ENCODE measurements around the gene NAPEPLD.
A peak's percentile ranks its signal among the peaks of the same experiment; 100 is the strongest.
"Not testable (repeated sequence)": the region's sequence is repeated elsewhere in the genome, so short reads cannot be mapped to it uniquely, and the experiment has no call there.

NAPEPLD gene

DNA sequence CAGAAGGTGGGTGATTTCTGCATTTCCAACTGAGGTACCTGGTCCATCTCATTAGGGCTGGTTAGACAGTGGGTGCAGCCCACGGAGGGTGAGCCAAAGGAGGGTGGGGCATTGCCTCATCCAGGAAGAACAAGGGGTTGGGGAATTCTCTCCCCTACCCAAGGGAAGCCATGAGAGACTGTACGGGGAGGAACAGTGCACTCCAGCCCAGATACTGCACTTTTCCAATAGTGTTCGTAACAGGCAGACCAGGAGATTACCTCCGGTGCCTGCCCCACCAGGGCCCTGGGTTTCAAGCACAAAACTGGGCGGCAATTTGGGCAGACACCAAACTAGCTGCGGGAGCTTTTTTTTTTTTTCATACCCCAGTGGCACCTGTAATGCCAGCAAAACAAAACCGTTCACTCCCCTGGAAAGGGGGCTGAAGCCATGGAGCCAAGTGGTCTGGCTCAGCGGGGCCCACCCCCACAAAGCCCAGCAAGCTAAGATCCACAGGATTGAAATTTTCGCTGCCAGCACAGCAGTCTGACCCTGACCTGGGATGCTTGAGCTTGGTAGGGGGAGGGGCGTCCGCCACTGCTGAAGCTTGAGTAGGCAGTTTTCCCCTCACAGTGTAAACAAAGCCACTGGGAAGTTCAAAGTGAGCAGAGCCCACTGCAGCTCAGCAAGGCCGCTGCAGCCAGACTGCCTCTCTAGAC, 42.7 kb downstream of the NAPEPLD start:
- no peak for DNase-seq

DNA sequence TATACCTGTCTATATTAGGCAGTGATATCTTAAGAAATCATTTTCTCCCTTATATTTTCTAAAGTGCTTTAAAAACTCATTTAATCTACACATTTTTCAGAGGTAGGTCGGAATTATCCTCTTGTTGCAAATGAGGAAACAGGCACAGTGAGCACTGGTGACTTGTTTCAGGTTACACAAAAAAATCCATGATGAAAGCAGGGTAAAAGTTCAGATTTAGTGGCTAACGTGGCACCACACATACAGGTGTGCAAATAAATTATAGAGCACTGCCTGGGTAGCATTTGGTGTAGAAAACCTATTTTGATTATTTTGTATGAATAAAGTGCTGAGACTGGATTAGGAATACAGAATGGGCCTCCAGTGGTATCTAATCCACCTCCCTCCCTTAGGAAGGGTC, 47.4 kb downstream of the NAPEPLD start:
- DNase-seq, result no peak

DNA sequence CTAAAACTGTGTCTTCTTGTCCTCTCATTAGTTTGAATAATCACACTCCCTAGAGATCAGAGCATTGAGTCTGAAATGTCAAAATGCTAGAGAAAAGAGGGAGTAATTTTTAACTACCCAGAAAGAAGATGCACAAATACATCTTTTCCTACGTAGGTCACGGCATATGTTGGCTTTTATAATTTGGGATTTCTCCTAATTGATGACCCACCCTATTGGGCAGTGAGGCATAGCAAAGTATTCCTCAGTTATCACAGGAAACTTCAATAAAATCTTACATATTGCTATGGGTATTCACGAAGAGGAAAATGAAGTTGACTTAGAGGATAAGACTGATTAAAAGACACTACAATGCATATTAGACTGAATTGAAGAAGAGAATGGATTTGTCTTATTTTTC, 48.6 kb downstream of the NAPEPLD start:
- DNase-seq, result no peak

DNA sequence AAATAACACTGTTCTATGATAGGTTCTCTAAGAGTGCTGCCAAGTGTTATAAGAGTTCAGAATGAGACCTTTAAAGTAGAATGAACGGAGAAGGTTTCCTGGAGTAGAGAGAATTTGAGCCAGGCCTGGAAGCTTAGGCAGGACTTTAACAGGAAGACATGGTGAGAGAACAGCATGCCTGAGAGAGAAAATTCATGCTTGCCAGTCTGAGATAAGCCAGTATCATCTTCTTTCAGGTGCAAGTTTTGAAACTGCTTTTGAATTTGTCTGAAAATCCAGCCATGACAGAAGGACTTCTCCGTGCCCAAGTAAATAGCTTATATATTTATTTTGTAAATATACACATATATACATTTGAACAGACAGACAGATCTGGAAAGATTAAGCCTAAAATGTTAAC, 51.9 kb downstream of the NAPEPLD start:
- DNase-seq, result no peak

DNA sequence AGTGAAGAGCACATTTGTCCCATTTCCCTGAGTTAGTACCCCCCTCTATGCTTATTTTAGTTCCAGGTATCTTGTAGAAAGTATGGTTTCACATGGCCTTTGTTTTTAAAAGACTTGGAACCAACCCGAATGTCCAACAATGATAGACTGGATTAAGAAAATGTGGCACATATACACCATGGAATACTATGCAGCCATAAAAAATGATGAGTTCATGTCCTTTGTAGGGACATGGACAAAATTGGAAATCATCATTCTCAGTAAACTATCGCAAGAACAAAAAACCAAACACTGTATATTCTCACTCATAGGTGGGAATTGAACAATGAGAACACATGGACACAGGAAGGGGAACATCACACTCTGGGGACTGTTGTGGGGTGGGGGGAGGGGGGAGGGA, 53.3 kb downstream of the NAPEPLD start:
- DNase-seq, result not testable (repeated sequence)

DNA sequence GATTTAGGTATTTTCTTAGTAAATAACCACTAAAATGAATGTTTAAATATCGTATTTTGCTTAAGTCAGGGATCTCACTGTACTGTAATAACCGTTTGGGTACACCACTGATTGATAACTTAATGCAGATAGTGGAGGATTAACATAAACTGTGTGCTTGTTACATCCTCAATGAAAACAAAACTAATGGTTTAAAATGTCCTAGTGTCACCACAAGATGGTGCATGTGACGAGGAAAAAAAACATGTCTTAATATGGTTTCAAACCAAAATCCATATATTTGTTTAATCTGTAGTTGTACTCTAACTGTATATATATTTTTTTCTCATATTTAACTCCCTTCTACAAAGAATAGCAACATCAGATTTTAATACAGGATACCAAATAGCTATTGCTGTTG, 54.8 kb downstream of the NAPEPLD start:
- DNase-seq, result no peak

DNA sequence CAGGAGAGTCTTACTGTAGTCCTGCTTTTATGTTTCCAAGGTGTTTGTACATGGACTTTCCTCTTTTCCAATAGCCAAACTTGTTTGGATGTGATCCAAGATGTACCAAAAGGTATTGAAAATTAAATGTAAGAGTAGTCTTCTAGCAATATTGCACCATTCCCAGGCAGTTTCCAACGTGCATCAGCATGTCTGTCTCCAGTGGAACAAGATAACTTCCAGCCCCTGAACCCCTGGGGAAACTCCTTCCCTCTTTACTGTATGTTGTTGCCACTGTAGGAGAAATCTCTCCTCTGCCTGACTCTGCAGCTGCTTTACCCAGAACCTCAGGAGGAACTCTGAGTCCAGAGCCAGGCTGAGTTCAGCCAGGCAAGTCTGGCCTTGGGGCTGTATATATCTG, 55.5 kb downstream of the NAPEPLD start:
- DNase-seq, result no peak

DNA sequence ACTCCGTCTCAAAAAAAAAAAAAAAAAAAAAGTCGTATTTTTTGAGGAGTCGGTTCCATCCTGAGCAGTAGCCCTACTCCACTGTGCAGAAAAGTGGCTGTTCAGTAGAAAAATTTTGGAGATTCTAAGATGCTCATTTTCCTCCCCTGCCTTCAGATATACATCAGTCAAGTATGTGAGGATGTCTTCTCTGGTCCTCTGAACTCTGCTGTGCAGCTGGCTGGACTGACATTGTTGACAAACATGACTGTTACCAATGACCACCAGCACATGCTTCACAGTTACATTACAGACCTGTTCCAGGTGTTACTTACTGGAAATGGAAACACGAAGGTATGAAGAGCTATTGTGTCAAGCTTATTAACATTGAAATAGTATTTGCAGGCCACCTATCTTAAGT, 56.6 kb downstream of the NAPEPLD start:
- DNase-seq, result not testable (repeated sequence)

DNA sequence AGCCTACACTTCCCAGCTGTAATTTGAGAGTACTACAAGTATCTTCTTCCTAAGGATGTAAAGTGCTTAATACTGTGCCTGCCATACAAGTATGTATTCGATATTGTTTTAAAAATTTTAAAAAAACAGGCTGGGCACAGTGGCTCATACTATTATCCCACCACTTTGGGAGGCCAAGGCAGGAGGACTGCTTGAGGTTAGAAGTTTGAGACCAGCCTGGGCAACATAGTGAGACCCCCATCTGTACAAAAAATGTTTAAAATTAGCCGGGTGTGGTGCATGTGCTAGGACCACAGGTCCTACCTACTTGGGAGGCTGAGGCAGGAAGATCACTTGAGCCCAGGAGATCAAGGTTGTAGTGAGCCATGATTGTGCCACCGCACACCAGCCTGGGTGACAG, 65.7 kb downstream of the NAPEPLD start:
- DNase-seq, result no peak

DNA sequence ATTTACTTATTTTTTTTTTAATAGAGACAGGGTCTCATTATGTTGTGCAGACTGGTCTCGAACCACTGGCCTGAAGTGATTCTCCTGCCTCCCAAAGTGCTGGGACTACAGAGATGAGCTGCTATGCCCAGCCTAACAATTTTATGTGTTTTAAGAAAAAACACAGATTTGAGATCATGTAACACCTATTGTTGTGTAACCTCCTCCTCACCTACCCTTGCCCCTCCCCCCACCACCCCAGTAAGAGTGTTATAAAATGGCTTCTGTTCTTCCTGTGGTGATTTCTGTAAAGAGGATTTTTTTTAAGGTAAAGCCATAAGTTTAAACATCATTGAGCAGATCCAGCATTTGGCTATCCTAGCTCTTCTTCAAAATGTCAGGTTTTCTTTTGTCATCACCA, 66.4 kb downstream of the NAPEPLD start:
- no peak for DNase-seq

DNA sequence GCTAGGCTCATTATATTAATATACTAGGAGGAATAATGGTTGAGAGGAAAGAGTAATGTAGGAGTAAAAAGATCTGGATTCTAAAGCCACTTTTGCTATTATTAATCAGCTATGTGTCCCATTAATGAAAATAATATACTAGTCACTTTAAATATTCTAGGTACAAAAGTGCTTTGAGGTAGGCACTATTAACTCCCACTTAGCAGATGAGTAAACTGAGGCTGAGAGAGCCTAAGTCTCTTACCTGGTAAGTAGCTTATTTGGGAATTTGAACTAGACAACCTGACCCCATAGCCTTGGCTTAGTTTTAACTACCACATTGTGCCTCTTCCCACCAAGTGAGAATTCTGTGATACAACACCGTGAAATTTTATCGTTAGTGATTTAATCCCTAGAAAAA, 68.0 kb downstream of the NAPEPLD start:
- no peak for DNase-seq

DNA sequence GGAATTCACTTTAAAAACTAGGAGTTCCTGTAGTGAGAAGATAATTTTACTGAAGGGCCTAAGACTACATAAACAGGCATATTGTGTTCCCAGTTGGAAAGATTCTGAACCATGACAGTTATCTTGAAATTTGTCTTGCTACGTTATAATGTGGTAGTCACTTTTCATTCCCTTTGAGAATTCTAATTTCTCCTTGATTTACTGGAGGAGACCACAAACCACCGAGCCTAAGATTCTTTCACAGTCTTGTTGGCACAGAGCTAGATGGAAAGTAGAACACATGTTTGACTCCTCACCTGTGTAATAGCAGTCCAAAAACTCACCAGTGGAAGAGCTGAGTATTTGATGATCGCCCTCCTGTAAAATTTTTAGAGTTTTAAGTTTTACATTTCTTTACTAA, 69.1 kb downstream of the NAPEPLD start:
- no peak for DNase-seq

DNA sequence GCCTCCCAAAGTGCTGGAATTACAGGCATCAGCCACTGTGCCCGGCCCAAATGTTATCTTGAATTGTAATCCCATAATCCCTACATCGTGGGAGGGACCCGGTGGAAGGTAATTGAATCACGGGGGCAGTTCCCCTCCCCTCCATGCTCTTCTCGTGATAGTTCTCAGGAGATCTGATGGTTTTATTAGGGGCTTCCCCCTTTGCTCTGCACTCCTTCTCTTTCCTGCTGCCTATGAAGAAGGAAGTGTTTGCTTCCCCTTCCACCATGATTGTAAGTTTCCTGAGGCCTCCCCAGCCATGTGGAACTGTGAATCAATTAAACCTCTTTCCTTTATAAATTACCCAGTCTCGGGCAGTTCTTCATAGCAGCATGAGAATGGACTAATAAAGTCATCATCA, 70.7 kb downstream of the NAPEPLD start:
- not testable (repeated sequence) for DNase-seq

DNA sequence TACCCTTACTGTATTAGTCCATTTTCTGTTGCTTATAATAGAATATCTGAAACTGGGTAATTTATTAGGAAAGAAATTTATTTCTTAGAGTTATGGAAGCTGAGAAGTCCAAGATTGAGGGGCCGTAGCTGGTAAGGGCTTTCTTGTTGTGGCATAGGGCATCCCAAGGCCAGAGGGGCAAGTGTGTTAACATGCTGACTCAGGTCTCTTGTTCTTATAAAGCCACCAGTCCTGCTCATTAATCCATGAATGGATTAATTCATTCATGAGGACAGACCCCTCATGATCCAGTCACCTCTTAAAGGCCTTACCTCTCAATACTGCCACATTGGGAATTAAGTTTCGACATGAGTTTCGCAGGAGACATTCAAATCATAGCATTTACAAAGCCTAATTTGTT, 71.6 kb downstream of the NAPEPLD start:
- no peak for DNase-seq

DNA sequence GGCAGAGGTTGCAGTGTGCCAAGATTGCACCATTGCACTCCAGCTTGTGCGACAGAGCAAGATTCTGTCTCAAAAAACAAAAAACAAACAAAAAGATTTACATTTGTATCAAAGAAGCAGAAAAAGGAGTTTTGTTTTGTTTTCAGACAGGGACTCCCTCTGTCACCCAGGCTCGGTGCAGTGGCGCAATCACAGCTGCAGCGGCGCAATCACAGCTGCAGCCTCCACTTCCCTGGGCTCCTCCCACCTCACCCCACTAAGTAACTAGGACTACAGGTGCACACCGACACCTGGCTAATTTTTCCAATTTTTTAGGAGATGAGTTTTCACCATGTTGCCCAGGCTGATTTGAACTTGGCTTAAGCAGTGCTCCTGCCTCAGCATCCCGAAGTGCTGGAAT, 72.1 kb downstream of the NAPEPLD start:
- DNase-seq, result no peak

DNA sequence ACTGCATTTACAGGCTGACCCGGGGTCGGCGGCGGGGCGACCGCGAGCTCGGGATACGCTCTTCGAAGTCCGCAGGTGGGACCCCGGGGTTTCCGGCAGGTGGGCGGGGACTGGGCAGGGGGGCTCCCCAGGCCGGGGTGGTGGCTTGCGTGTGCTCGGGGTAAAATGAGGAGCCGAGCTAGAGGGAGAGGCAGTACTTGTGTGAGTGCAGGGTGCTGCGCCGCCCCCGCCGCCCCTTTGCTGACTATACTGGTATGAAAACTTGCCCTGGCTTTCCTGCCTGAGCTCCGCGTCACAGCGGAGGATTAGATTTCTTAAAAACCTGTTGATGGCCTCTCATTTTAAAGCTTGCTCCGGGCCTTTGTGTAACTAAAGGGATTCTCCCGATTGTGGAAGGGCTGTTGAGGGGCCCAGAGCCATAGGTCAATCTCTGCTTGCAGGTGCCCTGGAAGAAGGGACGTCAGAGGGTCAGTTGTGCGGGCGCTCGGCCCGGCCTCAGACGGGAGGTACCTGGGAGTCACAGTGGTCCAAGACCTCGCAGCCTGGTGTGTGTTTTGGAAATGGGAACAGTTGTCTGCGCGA, 73.5 kb downstream of the NAPEPLD start:
- peak; percentile 78 to 84 for DNase-seq

DNA sequence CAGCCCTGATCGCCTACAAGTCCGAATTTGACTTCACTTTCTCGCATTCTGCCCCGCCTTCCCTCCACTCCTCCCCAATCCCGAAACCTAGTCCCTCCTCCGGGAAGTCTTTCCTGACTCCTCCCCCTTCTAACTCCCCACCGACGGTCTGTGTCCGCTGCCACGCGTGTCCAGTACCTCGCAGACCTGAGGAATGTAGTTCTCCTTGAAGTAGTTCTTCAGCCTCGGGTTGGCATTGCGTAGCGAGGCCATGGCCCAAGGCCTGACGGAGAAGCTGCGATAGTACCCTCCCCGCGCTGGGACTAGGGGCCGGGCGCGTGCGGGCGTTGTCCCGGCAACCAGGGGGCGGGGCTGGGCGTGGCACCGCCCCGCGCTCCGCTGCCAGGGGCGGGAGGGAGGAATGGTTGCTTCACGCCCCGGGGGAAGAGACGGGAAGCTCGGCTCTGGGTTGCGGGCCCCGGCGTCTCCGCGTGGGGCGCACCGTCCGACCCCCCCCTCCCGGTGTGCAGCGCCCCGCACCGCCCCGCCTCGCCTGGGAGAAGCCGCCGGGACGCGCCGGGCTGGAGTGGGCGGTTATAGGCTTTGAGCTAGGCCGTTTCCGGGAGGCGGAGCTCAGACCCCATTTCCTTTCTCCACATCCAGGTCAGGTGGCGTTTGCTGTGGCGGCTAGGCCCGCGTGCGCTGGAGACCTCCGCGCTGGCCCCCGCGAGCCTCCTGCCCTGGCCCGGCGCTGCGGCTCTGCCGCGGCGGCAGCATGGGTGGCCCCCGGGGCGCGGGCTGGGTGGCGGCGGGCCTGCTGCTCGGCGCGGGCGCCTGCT, 74.2 kb downstream of the NAPEPLD start, which contains the start of the genes ARMC10 and FBXL13:
Gene ARMC10, plus strand, starts transcription at position 622 of the 818 bp plus-strand sequence. Its CDS starts 133 bp downstream, at position 755.
Gene FBXL13, minus strand, starts transcription at position 278 of the 818 bp plus-strand sequence.
- peak; percentile 94 to 95 for DNase-seq

DNA sequence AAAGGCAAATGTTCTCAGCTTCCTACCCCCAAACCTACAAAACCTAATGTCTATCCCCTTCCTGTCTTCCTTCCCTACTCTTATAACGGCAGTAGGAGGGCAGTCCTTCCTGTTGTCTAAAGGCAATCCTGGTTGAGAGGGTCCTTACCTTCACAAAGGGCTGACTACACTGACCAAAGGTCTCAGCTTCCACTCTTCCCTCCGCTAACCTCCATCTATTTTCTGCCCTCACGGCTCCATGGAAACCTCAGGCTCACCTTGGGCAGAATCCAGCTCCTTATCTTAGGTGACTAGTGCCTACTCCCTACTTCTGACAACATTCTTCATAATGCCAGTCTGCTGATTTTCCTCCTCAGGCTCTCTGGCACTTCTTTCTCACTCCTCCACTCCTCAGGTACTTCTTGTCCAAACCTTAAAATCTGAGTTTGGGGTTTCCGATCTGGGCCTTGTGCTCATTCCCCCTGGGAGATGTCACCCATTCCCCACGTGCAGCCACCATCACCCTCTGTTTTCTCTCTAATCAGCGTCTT, 74.8 kb downstream of the NAPEPLD start:
- no peak for DNase-seq

DNA sequence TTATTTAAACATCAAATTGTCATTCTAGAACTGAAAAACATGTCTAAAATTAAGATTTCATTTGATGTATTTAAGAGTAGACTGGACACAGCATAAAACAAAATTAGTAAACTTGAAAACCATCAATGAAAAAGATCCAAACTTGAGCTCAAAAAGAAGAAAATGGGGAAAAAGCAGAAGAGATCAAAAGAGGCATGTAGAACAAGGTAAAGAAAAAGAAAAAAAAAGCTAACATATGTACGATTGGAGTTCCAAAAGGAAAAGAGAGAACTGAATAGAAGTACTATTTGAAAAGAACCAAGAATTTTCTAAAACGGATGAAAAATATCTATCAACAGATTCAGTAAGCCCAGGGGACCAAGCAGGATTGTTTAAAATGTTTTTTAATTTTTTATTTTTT, 77.9 kb downstream of the NAPEPLD start:
- DNase-seq, result no peak

DNA sequence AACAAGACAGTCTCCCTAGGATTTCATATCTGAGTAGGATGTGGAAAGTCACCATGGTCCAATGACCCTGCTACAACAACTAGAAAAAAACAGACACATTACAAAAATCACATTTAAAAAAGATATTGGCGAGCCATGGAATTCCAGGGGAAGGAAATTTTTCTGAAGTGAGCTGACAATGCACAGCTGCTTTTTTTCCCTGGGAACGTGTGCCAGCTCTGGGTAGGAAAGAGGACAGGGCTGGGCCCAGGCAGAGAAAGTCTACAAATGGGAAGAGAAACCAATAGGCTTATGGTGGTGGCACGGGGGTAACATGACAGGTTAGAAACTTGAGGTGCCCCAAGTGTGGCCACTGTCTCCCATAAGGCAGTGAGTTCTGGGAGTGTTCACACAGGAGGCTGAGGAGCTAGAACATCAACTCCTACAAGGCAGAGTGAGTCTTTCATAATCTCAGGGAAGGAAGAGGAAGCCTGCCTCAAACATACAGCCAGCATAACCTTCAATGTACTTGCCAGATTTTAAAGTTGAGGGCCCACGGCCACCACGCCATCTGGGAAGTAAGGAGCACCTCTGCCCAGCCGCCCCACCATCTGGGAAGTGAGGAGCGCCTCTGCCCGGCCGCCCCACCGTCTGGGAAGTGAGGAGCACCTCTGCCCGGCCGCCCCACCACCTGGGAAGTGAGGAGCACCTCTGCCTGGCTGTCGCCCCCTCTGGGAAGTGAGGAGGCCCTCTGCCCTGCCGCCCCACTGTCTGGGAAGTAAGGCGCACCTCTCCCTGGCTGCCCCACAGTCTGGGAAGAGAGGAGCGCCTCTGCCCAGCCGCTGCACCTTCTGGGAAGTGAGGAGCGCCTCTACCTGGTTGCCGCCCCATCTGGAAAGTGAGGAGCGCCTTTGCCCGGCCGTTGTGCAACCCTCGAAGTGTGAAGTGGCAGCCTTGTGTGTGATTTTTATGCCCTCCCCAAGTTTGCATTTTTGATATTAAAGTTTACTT, 80.2 kb downstream of the NAPEPLD start:
- no peak for DNase-seq

DNA sequence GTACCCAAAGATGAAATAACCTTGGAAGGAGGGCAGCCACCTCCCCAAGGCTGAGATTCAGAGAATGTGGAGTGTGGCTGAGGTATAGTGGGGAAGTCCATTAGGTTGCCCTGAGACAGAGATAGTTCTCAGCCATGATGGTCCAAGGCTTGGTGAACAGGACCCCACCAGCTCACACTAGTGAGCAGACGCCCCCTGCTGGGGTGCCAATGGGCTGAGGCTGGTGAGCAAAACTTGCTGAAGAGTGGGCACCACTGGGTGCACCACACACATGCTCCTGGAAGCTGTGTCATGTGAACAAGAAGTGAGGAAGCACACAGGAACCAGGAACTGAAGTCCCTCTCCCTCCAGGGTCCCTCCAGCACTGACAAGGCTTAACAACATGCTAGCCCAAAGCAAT, 83.2 kb downstream of the NAPEPLD start:
- DNase-seq, result peak; percentile 68 to 71

DNA sequence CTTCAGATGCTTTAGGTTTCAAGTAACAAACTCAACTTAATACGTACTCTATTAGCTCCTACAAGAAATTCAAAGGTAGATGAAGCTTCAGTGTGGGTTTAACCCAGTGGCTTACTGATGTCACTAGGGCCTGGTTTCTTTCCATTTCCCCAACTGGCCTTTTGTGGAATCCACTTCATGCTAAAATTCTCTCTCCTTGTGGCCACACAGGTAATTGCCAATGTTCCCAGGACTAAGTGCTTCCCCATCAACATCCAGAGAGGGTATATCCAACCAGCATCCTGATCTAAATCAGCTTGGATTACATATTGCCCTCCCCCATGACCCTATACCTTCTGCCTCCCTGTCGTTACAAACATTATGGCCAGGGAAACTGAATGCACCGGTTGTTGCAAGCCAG, 85.0 kb downstream of the NAPEPLD start:
- no peak for DNase-seq
